GM08714 (cell line): ENCODE data around the gene FREM3.

Source experiments
- H3K4me3 ChIP-seq: fragments of 200-500 bp; sonication (Bioruptor generic); 2 replicates; pipeline ENCODE4 v1.5.1; 2014; ENCODE audit warnings: mild to moderate bottlenecking, low read length, inconsistent platforms
- ZNF274 ChIP-seq: IDR thresholded peaks from 2 replicates; pipeline ENCODE4 v1.6.1; 2012; ENCODE audit warnings: mild to moderate bottlenecking, low read depth, low read length

Gene FREM3

GRCh38 chr4:143626134-143626911 is 74.2 kb downstream of the FREM3 start:
- no peak overlapping the region for H3K4me3 ChIP-seq
- no peak for TF ChIP-seq ZNF274

GRCh38 chr4:143625632-143626031 is 74.8 kb downstream of the FREM3 start:
- H3K4me3 ChIP-seq = no peak overlapping the region
- TF ChIP-seq ZNF274 = no peak

- TF ChIP-seq ZNF274 = no peak
- no peak overlapping the region for H3K4me3 ChIP-seq
Measured at GRCh38 chr4:143623896-143624295, 76.6 kb downstream of the FREM3 start.

- TF ChIP-seq ZNF274 = no peak
- no peak overlapping the region for H3K4me3 ChIP-seq
Measured at GRCh38 chr4:143618811-143619210, 81.7 kb downstream of the FREM3 start.

- no peak overlapping the region for H3K4me3 ChIP-seq
- TF ChIP-seq ZNF274 = no peak
Measured at GRCh38 chr4:143617994-143618679, 82.3 kb downstream of the FREM3 start.

GRCh38 chr4:143616771-143617170 is 83.7 kb downstream of the FREM3 start:
- TF ChIP-seq ZNF274 = no peak
- H3K4me3 ChIP-seq = no peak overlapping the region

- no peak overlapping the region for H3K4me3 ChIP-seq
- no peak for TF ChIP-seq ZNF274
Measured at GRCh38 chr4:143609492-143609891, 91.0 kb downstream of the FREM3 start.

GRCh38 chr4:143606480-143606879 is 94.0 kb downstream of the FREM3 start:
- no peak overlapping the region for H3K4me3 ChIP-seq
- no peak for TF ChIP-seq ZNF274

GRCh38 chr4:143599827-143600226 is 100.6 kb downstream of the FREM3 start:
- H3K4me3 ChIP-seq = no peak overlapping the region
- no peak for TF ChIP-seq ZNF274

GRCh38 chr4:143598816-143599215 is 101.7 kb downstream of the FREM3 start:
- H3K4me3 ChIP-seq = no peak overlapping the region
- TF ChIP-seq ZNF274 = no peak

GRCh38 chr4:143597276-143597675 is 103.2 kb downstream of the FREM3 start:
- no peak for TF ChIP-seq ZNF274
- no peak overlapping the region for H3K4me3 ChIP-seq

- no peak for TF ChIP-seq ZNF274
- no peak overlapping the region for H3K4me3 ChIP-seq
Measured at GRCh38 chr4:143587703-143588102, 112.8 kb downstream of the FREM3 start.

GRCh38 chr4:143586080-143586479 is 114.4 kb downstream of the FREM3 start:
- H3K4me3 ChIP-seq = no peak overlapping the region
- no peak for TF ChIP-seq ZNF274

GRCh38 chr4:143585548-143585947 is 114.9 kb downstream of the FREM3 start:
- TF ChIP-seq ZNF274 = no peak
- H3K4me3 ChIP-seq = no peak overlapping the region

GRCh38 chr4:143581331-143581946 is 119.0 kb downstream of the FREM3 start:
- no peak for TF ChIP-seq ZNF274
- H3K4me3 ChIP-seq = no peak overlapping the region
